ENCODE data around the gene GRID2IP. TPM values are rescaled to one million over a fixed set of nuclear protein-coding genes. Genes with fewer than 3 reads are reported as not detected.

The GRID2IP gene
- total RNA-seq, 1 donor from 2014 or later: not detected

DNA sequence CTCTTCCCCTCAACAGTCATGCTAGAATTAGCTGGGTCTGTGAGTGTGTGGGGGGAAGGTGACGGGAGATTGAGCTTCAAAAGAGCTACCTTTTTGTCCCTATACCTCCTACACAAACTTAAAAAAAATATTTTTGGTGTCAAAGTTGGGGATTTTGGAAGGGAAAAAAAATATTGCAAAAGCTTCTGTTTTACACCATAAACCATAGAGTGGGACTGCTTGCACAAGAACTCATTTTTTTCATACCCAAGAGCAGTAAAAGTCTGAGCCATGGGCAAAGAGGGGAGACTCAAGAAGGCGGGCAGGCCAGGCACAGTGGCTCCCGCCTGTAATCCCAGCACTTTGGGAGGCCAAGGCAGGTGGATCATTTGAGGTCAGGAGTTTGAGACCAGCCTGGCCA is 16.6 kb upstream of the GRID2IP start:
- no peaks in the 10 kb centered on the region for H3K4me1 Mint-ChIP-seq
- peaks cover 6% of the 10 kb centered on the region for H3K27me3 Mint-ChIP-seq (ENCODE audit: insufficient read depth, low read depth)
- H3F3A ChIP-seq (ENCODE audit: low read depth): no peaks in the 10 kb centered on the region

DNA sequence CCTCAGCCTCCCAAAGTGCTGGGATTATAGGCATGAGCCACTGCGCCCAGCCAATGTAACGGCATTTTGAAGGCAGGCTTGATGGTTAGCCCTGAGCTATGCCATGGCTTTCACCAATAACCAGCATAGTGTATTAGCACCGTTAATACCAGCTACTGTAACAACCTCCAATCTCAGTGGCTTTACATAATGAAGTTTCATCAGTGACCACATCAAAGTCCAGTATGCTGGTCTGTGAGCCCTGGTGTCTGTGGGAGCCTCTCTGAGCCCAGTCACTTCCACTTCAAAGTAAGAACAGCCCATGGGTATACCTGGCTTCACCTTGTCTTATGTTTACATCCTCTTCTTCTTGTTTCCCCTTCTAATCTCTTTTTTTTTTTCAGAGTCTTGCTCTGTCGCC is 14.4 kb upstream of the GRID2IP start:
- no peaks in the 10 kb centered on the region for H3K4me1 Mint-ChIP-seq
- Histone ChIP-seq H3K4me2 (no peak overlapping the region), H3K9ac (no peak overlapping the region), H3K27ac (no peak overlapping the region), H3K9me3 (ENCODE audit: low read depth) (no peaks in the 10 kb centered on the region), H3F3A (ENCODE audit: low read depth) (no peaks in the 10 kb centered on the region), H3K79me2 (ENCODE audit: low read depth) (no peaks in the 10 kb centered on the region), H2AFZ (replicated peaks) (no peak overlapping the region), H3K36me3 (no peaks in the 10 kb centered on the region), H3K27me3 (no peaks in the 10 kb centered on the region), H3K4me1 (no peaks in the 10 kb centered on the region), H4K20me1 (ENCODE audit: low read depth) (no peaks in the 10 kb centered on the region), H3K4me3 (no peak overlapping the region)
- TF ChIP-seq EZH2 (IDR thresholded peaks at IDR 0.05) (no peak), EZH2phosphoT487 (IDR thresholded peaks at IDR 0.05) (no peak)
- TF ChIP-seq, protein P1, sequence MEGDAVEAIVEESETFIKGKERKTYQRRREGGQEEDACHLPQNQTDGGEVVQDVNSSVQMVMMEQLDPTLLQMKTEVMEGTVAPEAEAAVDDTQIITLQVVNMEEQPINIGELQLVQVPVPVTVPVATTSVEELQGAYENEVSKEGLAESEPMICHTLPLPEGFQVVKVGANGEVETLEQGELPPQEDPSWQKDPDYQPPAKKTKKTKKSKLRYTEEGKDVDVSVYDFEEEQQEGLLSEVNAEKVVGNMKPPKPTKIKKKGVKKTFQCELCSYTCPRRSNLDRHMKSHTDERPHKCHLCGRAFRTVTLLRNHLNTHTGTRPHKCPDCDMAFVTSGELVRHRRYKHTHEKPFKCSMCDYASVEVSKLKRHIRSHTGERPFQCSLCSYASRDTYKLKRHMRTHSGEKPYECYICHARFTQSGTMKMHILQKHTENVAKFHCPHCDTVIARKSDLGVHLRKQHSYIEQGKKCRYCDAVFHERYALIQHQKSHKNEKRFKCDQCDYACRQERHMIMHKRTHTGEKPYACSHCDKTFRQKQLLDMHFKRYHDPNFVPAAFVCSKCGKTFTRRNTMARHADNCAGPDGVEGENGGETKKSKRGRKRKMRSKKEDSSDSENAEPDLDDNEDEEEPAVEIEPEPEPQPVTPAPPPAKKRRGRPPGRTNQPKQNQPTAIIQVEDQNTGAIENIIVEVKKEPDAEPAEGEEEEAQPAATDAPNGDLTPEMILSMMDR (IDR thresholded peaks at IDR 0.05): no peak
- no peaks in the 10 kb centered on the region for H3K36me3 Mint-ChIP-seq
- no peak overlapping the region for H3K4me3 Mint-ChIP-seq
- H3K27me3 Mint-ChIP-seq (ENCODE audit: insufficient read depth, low read depth): peaks cover 3% of the 10 kb centered on the region
- no peak for DNase-seq (ENCODE audit: low spot score)
- H3K27ac Mint-ChIP-seq: no peak overlapping the region
- H3K9me3 Mint-ChIP-seq: peaks cover 5% of the 10 kb centered on the region

More for the DNA sequence above, 16.6 kb upstream of the GRID2IP start:
- peaks cover 5% of the 10 kb centered on the region for H3K9me3 Mint-ChIP-seq
- no peaks in the 10 kb centered on the region for H3K36me3 Mint-ChIP-seq
- Histone ChIP-seq H3K4me3 (no peak overlapping the region), H3K4me2 (no peak overlapping the region), H3K79me2 (ENCODE audit: low read depth) (no peaks in the 10 kb centered on the region), H3K27ac (no peak overlapping the region), H3K9me3 (ENCODE audit: low read depth) (no peaks in the 10 kb centered on the region), H4K20me1 (ENCODE audit: low read depth) (no peaks in the 10 kb centered on the region), H3K9ac (no peak overlapping the region), H3K4me1 (no peaks in the 10 kb centered on the region), H2AFZ (replicated peaks) (no peak overlapping the region), H3K27me3 (no peaks in the 10 kb centered on the region), H3K36me3 (no peaks in the 10 kb centered on the region)
- no peak overlapping the region for H3K27ac Mint-ChIP-seq
- TF ChIP-seq EZH2phosphoT487 (IDR thresholded peaks at IDR 0.05) (no peak), EZH2 (IDR thresholded peaks at IDR 0.05) (no peak)
- TF ChIP-seq, protein P1 (IDR thresholded peaks at IDR 0.05): no peak
- no peak for DNase-seq (ENCODE audit: low spot score)
- no peak overlapping the region for H3K4me3 Mint-ChIP-seq

DNA sequence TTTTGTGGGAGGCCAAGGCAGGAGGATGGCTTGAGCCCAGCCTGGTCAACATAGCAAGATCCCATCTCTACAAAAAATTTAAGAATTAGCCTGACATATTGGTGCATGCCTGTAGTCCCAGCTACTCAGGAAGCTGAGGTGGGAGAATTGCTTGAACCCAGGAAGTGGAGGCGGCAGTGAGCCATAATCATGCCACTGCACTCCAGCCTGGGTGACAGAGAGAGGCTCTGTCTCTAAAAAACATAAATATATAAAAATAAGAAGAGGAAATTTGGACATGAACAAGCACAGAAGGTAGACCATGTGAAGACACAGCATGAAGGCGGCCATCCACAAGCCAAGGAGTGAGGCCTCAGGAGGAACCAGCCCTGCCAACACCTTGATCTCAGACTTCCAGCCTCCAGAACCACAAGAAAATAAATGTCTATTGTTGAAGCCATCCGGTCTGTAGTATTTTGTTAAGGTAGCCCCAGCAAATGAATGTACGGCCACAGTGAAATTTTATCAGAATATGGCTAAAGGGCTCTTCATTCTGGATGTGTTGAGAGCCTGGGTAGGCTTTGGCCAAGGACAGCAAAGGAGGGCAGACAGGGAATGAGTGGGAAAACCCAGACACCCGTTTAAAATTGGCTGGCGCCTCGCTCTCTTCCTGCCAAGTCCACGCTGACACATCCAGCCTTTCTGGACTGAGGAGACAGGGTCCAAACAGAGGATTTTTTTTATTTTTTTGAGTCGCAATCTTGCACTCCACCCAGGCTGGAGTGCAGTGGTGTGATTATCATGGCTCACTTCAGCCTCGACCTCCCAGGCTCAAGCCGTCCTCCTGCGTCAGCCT is 12.9 kb upstream of the GRID2IP start:
- H3K79me2 ChIP-seq (ENCODE audit: low read depth): no peaks in the 10 kb centered on the region
- Mint-ChIP-seq H3K36me3 (no peaks in the 10 kb centered on the region), H3K4me3 (no peak overlapping the region), H3K27me3 (ENCODE audit: insufficient read depth, low read depth) (peaks cover 3% of the 10 kb centered on the region), H3K9me3 (peaks cover 1% of the 10 kb centered on the region), H3K4me1 (no peaks in the 10 kb centered on the region), H3K27ac (no peak overlapping the region)
- H3K27ac ChIP-seq: no peak overlapping the region
- no peak overlapping the region for H3K4me3 ChIP-seq
- H3F3A ChIP-seq (ENCODE audit: low read depth): no peaks in the 10 kb centered on the region
- no peaks in the 10 kb centered on the region for H3K9me3 ChIP-seq (ENCODE audit: low read depth)
- no peaks in the 10 kb centered on the region for H3K27me3 ChIP-seq
- no peak for TF ChIP-seq EZH2 (IDR thresholded peaks at IDR 0.05)
- TF ChIP-seq, protein P1 (IDR thresholded peaks at IDR 0.05): no peak
- TF ChIP-seq EZH2phosphoT487 (IDR thresholded peaks at IDR 0.05): no peak
- no peaks in the 10 kb centered on the region for H3K4me1 ChIP-seq
- no peaks in the 10 kb centered on the region for H3K36me3 ChIP-seq
- H3K4me2 ChIP-seq: no peak overlapping the region
- no peaks in the 10 kb centered on the region for H4K20me1 ChIP-seq (ENCODE audit: low read depth)
- no peak overlapping the region for H3K9ac ChIP-seq
- no peak for DNase-seq (ENCODE audit: low spot score)
- no peak overlapping the region for H2AFZ ChIP-seq (replicated peaks)
